ENCODE results near the gene SAMD4A.

GRCh38 chr14:54708982-54709381 lies 142.1 kb downstream of the SAMD4A start:
- TF ChIP-seq EZH2 (IDR thresholded peaks at IDR 0.05; ENCODE audit: insufficient read depth, poor library complexity, severe bottlenecking), result no peak
- no peak for TF ChIP-seq EZH2phosphoT487 (IDR thresholded peaks at IDR 0.05; ENCODE audit: insufficient read depth, low read depth)
